Left lung (tissue), 10 donors: ENCODE data around the gene HLF. TPM values are rescaled to one million over a fixed set of nuclear protein-coding genes. Genes with fewer than 3 reads are reported as not detected.

Experiments
- ATAC-seq: fragments of 200-7000 bp; cut with Tn5 transposase; one replicate; pipeline ENCODE4 v1.9.1; 2020; ENCODE audit warnings: moderate library complexity
- DNase-seq, 4 donors: peaks; one replicate each; pipeline ENCODE4 v3.0.0-alpha.2; 2013 to 2020
- H3K27ac ChIP-seq, 2 donors: fragments of 200-600 bp; sonication (generic) in 1 of 2; one replicate each; pipeline versions ENCODE4 v1.5.0 to v1.8.0; 2020 to 2021
- H3K27me3 ChIP-seq, 2 donors: fragments of 200-600 bp; sonication (generic) in 1 of 2; one replicate each; pipeline versions ENCODE4 v1.5.0 to v1.8.0; 2020 to 2021
- H3K36me3 ChIP-seq, 2 donors: fragments of 200-600 bp; sonication (generic) in 1 of 2; one replicate each; pipeline versions ENCODE4 v1.5.0 to v1.8.0; 2020 to 2021
- H3K4me1 ChIP-seq, 2 donors: fragments of 200-600 bp; one replicate each; pipeline ENCODE4 v1.8.0; 2021
- H3K4me3 ChIP-seq, 2 donors: fragments of 200-600 bp; sonication (generic) in 1 of 2; one replicate each; pipeline versions ENCODE4 v1.5.0 to v1.8.0; 2020 to 2021; ENCODE audit warnings: mild to moderate bottlenecking in 1 of 2
- H3K9me3 ChIP-seq, 2 donors: fragments of 200-600 bp; sonication (generic) in 1 of 2; one replicate each; pipeline versions ENCODE4 v1.5.0 to v1.8.0; 2020 to 2021
- CTCF ChIP-seq, 2 donors: fragments of 200-600 bp; sonication (generic) in 1 of 2; IDR thresholded peaks; one replicate each; pipeline versions ENCODE4 v1.5.0 to v1.8.0; 2021; ENCODE audit warnings: antibody characterized with exemption in 2 of 2
- intact Hi-C, 2 donors: fragments of 100-400 bp; cut with DNase I; formaldehyde crosslinking; loops; one replicate each; pipeline versions ENCODE4 v1.11.2 to v1.14.2; 2022
- polyA plus RNA-seq, 6 donors: library from polyadenylated mRNA; unstranded; fragments of 120-200 nt; gene quantifications; one replicate each; pipeline ENCODE4 v1.2.1, GENCODE V29; 2013; ENCODE audit not compliant: insufficient read length in 6 of 6
- total RNA-seq, 2 donors: library from RNA; stranded (reverse); fragmentation: NEBNext Ultra II Directional; extraction: Animal tissue kit (Norgen Biotek cat#: 25700); gene quantifications; one replicate each; pipeline ENCODE4 v1.2.1, GENCODE V29; 2021
- donor health status: DM: no; HTN: yes; CAD: no.
- donor health status: DM: no; HTN: no; CAD: no.

HLF gene
- total and polyA plus RNA-seq, 8 donors = 3.0 to 9.9 (median 4.8) TPM

GRCh38 chr17:55289978-55290377 is 25.2 kb downstream of the HLF start:
- Histone ChIP-seq H3K36me3 (no peaks in the 10 kb centered on the region), H3K9me3 (no peaks in the 10 kb centered on the region), H3K4me1 (peaks cover 12 to 13% of the 10 kb centered on the region in 2 donors), H3K27me3 (no peaks in the 10 kb centered on the region), H3K4me3 (no peak overlapping the region), H3K27ac (no peak overlapping the region)
- ATAC-seq (no peak), DNase-seq (no peak)
- intact Hi-C loops = no loop called here
- no peak for TF ChIP-seq CTCF (IDR thresholded peaks at IDR 0.05)

DNA sequence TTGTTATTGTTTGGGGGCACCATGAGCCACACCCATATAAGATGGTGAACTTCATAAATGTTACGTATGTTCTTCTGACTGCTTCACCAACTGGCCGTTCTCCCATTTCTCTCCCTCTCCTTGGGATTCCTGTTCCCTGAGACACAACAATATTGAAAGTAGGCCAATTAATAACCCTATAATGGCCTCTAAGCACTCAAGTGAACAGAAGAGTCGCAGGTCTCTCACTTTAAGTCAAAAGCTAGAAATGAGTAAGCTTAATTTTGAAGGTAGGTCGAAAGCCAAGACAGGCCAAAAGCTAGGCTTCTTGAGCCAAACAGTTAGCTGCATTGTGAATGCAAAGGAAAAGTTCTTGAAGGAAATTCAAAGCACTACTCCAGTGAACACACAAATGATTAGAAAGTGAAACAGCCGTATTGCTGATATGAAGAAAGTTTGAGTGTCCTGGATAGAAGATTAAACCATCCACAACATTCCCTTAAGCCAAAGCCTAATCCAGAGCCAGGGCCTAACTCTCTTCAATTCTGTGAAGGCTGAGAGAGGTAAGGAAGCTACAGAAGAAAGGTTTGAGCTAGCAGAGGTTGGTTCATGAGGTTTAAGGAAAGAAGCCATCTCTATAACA is 25.8 kb downstream of the HLF start:
- no peak for TF ChIP-seq CTCF (IDR thresholded peaks at IDR 0.05)
- DNase-seq (no peak), ATAC-seq (no peak)
- Histone ChIP-seq H3K4me1 (peaks cover 10 to 17% of the 10 kb centered on the region in 2 donors), H3K9me3 (no peaks in the 10 kb centered on the region), H3K36me3 (no peaks in the 10 kb centered on the region), H3K27me3 (no peaks in the 10 kb centered on the region), H3K27ac (no peak overlapping the region), H3K4me3 (no peak overlapping the region)
- intact Hi-C loops = no loop called here

- ATAC-seq (no peak), DNase-seq (no peak)
- Histone ChIP-seq H3K27ac (no peak overlapping the region), H3K9me3 (no peaks in the 10 kb centered on the region), H3K4me3 (no peak overlapping the region), H3K27me3 (no peaks in the 10 kb centered on the region), H3K36me3 (no peaks in the 10 kb centered on the region), H3K4me1 (peaks cover 6 to 17% of the 10 kb centered on the region in 2 donors)
- intact Hi-C loops = no loop called here
- no peak for TF ChIP-seq CTCF (IDR thresholded peaks at IDR 0.05)
Measured at GRCh38 chr17:55291114-55291507, 26.4 kb downstream of the HLF start.

DNA sequence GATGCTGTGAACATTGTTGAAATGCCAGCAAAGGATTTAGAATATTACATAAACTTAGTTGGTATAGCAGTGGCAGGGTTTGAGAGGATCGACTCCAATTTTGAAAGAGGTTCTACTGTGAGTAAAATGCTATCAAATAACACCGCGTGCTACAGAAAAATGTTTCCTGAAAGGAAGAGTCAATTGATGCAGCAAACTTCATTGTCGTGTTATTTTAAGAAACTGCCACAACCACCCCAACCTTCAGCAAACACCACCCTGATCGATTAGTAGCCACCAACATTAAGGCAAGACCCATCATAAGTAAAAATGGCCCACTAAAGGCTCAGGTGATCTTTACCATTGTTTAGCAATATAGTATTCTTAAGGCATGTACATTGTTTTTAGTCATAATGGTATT is 27.3 kb downstream of the HLF start:
- peaks cover 0 to 17% of the 10 kb centered on the region in 2 donors for H3K4me1 ChIP-seq
- no peak for TF ChIP-seq CTCF (IDR thresholded peaks at IDR 0.05)
- no peaks in the 10 kb centered on the region for H3K36me3 ChIP-seq
- no peak overlapping the region for H3K27ac ChIP-seq
- DNase-seq (no peak), ATAC-seq (no peak)
- intact Hi-C loops = no loop called here
- no peaks in the 10 kb centered on the region for H3K9me3 ChIP-seq
- H3K27me3 ChIP-seq = no peaks in the 10 kb centered on the region
- H3K4me3 ChIP-seq = no peak overlapping the region

DNA sequence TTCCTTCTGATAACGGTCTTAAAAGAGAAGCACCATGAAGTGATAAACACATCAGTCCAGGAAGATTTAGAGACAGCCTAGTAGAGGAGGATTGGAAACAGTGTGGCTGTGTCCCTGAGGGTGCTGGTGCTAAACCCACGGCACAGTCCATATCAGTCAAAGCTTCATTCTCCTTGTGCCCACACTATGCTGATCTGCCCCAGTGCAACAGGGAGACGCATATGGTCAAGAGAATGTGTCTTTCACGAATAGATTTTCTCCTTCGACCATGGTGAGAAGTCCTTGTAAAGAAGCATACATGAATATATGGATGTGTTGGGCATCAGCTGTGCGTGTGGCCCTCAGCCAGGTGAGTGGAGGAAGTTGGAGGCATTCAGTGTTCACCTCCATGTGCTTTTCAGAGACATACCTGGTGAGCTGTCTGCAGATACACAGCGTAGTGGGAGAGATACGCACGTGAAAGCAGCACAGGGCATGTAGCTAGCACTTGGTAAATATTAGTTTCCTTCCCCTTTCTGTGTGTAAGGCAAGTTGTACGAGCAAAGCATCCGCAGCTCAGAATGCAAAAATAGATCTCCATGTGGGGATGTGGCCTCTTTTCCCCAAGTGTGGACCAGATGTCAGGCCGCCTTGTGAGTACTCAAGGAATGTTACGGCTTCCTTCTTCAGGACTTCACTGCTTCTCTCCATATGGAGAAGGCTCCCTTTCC is 29.4 kb downstream of the HLF start:
- intact Hi-C loops = no loop called here
- H3K27ac ChIP-seq = no peak overlapping the region

More for the DNA sequence above, 29.4 kb downstream of the HLF start:
- H3K4me1 ChIP-seq = peaks cover 0 to 12% of the 10 kb centered on the region in 2 donors
- H3K4me3 ChIP-seq = no peak overlapping the region
- no peak for ATAC-seq
- no peak for TF ChIP-seq CTCF (IDR thresholded peaks at IDR 0.05)
- no peaks in the 10 kb centered on the region for H3K9me3 ChIP-seq
- H3K27me3 ChIP-seq = no peaks in the 10 kb centered on the region
- no peak for DNase-seq
- no peaks in the 10 kb centered on the region for H3K36me3 ChIP-seq
